DOHH2 (cell line): ENCODE results near the gene HSPG2.

Source experiments
- H3F3A ChIP-seq: fragments of 200-600 bp; sonication (generic), shearing (Covaris generic); 2 replicates; pipeline ENCODE4 v1.6.0; 2016; ENCODE audit warnings: antibody characterized with exemption, mild to moderate bottlenecking; ENCODE audit not compliant: control insufficient read depth, insufficient read depth
- H3K27ac ChIP-seq: fragments of 200-600 bp; sonication (generic); 2 replicates; pipeline ENCODE4 v1.5.1; 2014; ENCODE audit warnings: low read depth, mild to moderate bottlenecking, low read length, moderate library complexity
- H3K27me3 ChIP-seq: fragments of 200-600 bp; sonication (generic); 2 replicates; pipeline ENCODE4 v1.6.1; 2014; ENCODE audit warnings: mild to moderate bottlenecking, low read length, mixed read lengths; ENCODE audit not compliant: control insufficient read depth
- H3K36me3 ChIP-seq: fragments of 200-600 bp; sonication (generic); 2 replicates; pipeline ENCODE4 v1.6.1; 2014; ENCODE audit warnings: mild to moderate bottlenecking, low read length, moderate library complexity, mixed read lengths; ENCODE audit not compliant: control insufficient read depth
- H3K4me1 ChIP-seq: fragments of 200-600 bp; sonication (generic); 2 replicates; pipeline ENCODE4 v1.6.1; 2014; ENCODE audit warnings: mild to moderate bottlenecking, low read length, mixed read lengths; ENCODE audit not compliant: control insufficient read depth
- H3K4me2 ChIP-seq: fragments of 200-600 bp; sonication (generic); 2 replicates; pipeline ENCODE4 v1.6.0; 2014; ENCODE audit warnings: mild to moderate bottlenecking, low read length, moderate library complexity
- H3K4me3 ChIP-seq: fragments of 200-600 bp; sonication (generic); 2 replicates; pipeline ENCODE4 v1.5.1; 2014; ENCODE audit warnings: mild to moderate bottlenecking, low read length, mixed read lengths
- H3K79me2 ChIP-seq: fragments of 200-600 bp; sonication (generic); 2 replicates; pipeline ENCODE4 v1.6.1; 2014; ENCODE audit warnings: mild to moderate bottlenecking, low read length, mixed read lengths; ENCODE audit not compliant: control insufficient read depth
- H3K9me2 ChIP-seq: fragments of 200-600 bp; sonication (generic); replicated peaks from 2 replicates; pipeline ENCODE4 v1.6.1; 2014; ENCODE audit warnings: mild to moderate bottlenecking, low read length, mixed read lengths; ENCODE audit not compliant: control insufficient read depth
- H3K9me3 ChIP-seq: fragments of 200-600 bp; sonication (generic); 2 replicates; pipeline ENCODE4 v1.6.1; 2014; ENCODE audit warnings: antibody characterized with exemption, low read length, mixed read lengths; ENCODE audit not compliant: control insufficient read depth, insufficient read depth
- H4K20me1 ChIP-seq: fragments of 200-600 bp; sonication (generic); 2 replicates; pipeline ENCODE4 v1.6.0; 2014; ENCODE audit warnings: low read depth, mild to moderate bottlenecking, antibody characterized with exemption, low read length, moderate library complexity; ENCODE audit not compliant: control insufficient read depth, insufficient read depth
- EZH2phosphoT487 ChIP-seq: fragments of 200-600 bp; sonication (generic); IDR thresholded peaks from 2 replicates; pipeline ENCODE4 v1.6.1; 2017; ENCODE audit warnings: borderline replicate concordance, mild to moderate bottlenecking, antibody characterized with exemption, low read length, moderate library complexity, mixed read lengths
- TF ChIP-seq, protein P1 (sequence below): fragments of 200-600 bp; sonication (generic); IDR thresholded peaks from one replicate; pipeline ENCODE4 v1.5.1; 2014; ENCODE audit warnings: antibody characterized with exemption, mild to moderate bottlenecking, low read depth, low read length; ENCODE audit not compliant: poor library complexity, severe bottlenecking

The HSPG2 gene

DNA sequence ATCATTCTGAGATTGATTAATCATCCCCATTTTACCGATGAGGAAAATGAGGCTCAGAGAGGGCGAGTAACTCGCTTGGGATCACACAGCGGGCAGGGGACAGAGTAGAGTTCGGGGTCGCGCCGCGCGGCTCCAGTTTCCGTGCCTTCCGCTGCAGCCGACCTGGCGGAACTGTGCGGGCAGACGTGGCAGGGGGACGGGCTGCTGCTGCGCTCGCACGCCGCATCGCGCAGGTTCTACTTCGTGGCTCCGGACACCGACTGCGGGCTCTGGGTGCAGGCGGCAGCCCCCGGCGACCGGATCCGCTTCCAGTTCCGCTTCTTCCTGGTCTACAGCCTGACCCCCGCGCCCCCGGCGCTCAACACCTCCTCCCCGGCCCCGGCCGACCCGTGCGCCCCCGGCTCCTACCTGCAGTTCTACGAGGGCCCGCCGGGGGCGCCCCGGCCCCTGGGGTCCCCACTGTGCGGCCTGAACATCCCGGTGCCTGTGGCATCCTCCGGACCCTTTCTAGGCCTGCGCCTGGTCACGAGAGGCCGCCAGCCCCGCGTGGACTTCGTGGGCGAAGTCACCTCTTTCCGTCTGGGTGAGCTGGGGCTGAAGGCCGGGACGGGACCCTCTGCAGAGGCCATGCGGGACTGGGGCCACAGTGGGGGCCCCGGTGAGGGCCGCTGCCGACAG is 122.7 kb downstream of the HSPG2 start:
- H3F3A ChIP-seq: no peaks in the 10 kb centered on the region
- H4K20me1 ChIP-seq: no peaks in the 10 kb centered on the region
- no peaks in the 10 kb centered on the region for H3K27me3 ChIP-seq
- 0 out of 2 replicates have a peak, but pooled peaks cover 2% of the 10 kb centered on the region for H3K4me1 ChIP-seq
- no peak for TF ChIP-seq EZH2phosphoT487
- TF ChIP-seq, protein P1, sequence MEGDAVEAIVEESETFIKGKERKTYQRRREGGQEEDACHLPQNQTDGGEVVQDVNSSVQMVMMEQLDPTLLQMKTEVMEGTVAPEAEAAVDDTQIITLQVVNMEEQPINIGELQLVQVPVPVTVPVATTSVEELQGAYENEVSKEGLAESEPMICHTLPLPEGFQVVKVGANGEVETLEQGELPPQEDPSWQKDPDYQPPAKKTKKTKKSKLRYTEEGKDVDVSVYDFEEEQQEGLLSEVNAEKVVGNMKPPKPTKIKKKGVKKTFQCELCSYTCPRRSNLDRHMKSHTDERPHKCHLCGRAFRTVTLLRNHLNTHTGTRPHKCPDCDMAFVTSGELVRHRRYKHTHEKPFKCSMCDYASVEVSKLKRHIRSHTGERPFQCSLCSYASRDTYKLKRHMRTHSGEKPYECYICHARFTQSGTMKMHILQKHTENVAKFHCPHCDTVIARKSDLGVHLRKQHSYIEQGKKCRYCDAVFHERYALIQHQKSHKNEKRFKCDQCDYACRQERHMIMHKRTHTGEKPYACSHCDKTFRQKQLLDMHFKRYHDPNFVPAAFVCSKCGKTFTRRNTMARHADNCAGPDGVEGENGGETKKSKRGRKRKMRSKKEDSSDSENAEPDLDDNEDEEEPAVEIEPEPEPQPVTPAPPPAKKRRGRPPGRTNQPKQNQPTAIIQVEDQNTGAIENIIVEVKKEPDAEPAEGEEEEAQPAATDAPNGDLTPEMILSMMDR: peak; percentile 68
- H3K4me2 ChIP-seq: peak overlapping the region; percentile 24; the same call in 1 of the 2 replicates
- no peaks in the 10 kb centered on the region for H3K79me2 ChIP-seq
- H3K4me3 ChIP-seq: no peak overlapping the region; the same call in 1 of the 2 replicates
- H3K9me3 ChIP-seq: no peaks in the 10 kb centered on the region
- no peaks in the 10 kb centered on the region for H3K36me3 ChIP-seq
- H3K27ac ChIP-seq: no peak overlapping the region
- H3K9me2 ChIP-seq: no peaks in the 10 kb centered on the region

DNA sequence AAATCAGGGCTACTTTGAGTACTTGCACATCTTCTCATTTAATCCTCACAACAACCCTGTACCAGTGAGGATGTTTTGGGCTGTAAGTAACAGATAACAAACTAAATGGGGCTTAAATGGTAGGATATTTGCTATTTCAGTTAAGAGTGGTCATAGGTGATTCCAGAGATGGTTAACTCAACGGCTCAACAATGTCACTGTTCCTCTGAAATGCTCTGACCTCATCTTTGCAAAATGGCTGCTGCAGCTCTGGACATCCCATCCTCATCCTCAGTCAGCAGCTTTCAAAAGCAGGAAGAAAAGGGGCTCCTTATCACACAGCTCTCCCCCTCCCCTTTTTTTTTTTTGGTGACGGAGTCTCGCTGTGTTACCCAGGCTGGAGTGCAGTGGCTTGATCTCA is 123.6 kb downstream of the HSPG2 start:
- Histone ChIP-seq H4K20me1 (no peaks in the 10 kb centered on the region), H3K27ac (no peak overlapping the region), H3K4me1 (0 out of 2 replicates have a peak, but pooled peaks cover 2% of the 10 kb centered on the region), H3K4me2 (no peak overlapping the region), H3K9me3 (no peaks in the 10 kb centered on the region), H3K4me3 (no peak overlapping the region), H3K79me2 (no peaks in the 10 kb centered on the region), H3K9me2 (no peaks in the 10 kb centered on the region), H3K27me3 (no peaks in the 10 kb centered on the region), H3F3A (no peaks in the 10 kb centered on the region), H3K36me3 (no peaks in the 10 kb centered on the region)
- TF ChIP-seq, protein P1: no peak
- no peak for TF ChIP-seq EZH2phosphoT487

DNA sequence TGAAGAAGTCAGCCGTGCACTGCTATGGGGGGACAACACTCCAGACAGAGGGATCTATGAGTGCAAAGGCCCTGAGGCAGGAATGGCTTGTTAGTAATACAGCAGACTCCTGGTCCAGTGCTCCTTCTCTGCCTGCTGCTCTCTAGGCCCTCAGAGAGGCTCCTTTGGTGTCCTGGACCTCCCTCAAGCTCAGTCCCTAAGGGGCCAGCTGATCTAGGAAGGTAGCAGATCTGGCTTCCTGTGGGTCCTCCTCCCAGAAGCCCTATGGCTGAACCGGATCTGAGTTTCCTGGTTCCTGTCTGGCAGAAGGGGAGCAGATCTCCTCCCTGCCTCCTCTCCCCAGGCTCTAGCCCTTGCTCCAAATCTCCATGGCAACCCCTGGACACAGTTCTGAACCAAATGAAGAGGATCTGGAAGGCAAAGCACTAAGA is 125.2 kb downstream of the HSPG2 start, which contains the start of gene LDLRAD2:
LDLRAD2 (plus strand) TSS at position 391 of the 431 bp plus-strand sequence. CDS start 187 bp downstream, outside the sequence.
- no peaks in the 10 kb centered on the region for H3K9me2 ChIP-seq
- H3K9me3 ChIP-seq: no peaks in the 10 kb centered on the region
- no peaks in the 10 kb centered on the region for H3F3A ChIP-seq
- H4K20me1 ChIP-seq: no peaks in the 10 kb centered on the region
- no peaks in the 10 kb centered on the region for H3K27me3 ChIP-seq
- no peaks in the 10 kb centered on the region for H3K79me2 ChIP-seq
- H3K4me3 ChIP-seq: no peak within 1 kb of the TSS
- H3K36me3 ChIP-seq: no peaks in the 10 kb centered on the region
- H3K4me1 ChIP-seq: no peaks in the 10 kb centered on the region
- no peak within 1 kb of the TSS for H3K4me2 ChIP-seq
- H3K27ac ChIP-seq: no peak within 1 kb of the TSS
- no peak for TF ChIP-seq EZH2phosphoT487
- TF ChIP-seq, protein P1: no peak
